ENCODE measurements around the gene GMCL1.

GRCh38 chr2:69917852-69918251 is 88.4 kb downstream of the GMCL1 start:
- TF ChIP-seq POLR2A (IDR thresholded peaks at IDR 0.05) (peak in 1 of 4 donors; percentile 25), CTCF (IDR thresholded peaks at IDR 0.05) (no peak)
